NCI-H460 (cell line): ENCODE measurements around the gene CD24. TPM values are rescaled to one million over a fixed set of nuclear protein-coding genes. Genes with fewer than 3 reads are reported as not detected.
"Not testable (repeated sequence)": the region's sequence is repeated elsewhere in the genome, so short reads cannot be mapped to it uniquely, and the experiment has no call there.

ENCODE experiments used
- DNase-seq: peaks from one replicate; pipeline ENCODE4 v3.0.0-alpha.2; 2016; ENCODE audit warnings: low read depth; ENCODE audit errors: extremely low read depth
- polyA plus RNA-seq: library from polyadenylated mRNA; depleted of rRNA; stranded (reverse); fragments of >200 nt; gene quantifications from 2 replicates; pipeline ENCODE4 v1.2.3, GENCODE V29; 2014; cell fraction: nucleus; rRNA removed
- total RNA-seq: library from RNA; depleted of rRNA; stranded (reverse); fragments of >200 nt; shearing (Covaris generic); gene quantifications from 2 replicates; pipeline ENCODE4 v1.2.3, GENCODE V29; 2014; rRNA removed

The CD24 gene
- total RNA-seq = 303 and 305 TPM in 2 replicates
- polyA plus RNA-seq = 102 and 125 TPM in 2 replicates

DNA sequence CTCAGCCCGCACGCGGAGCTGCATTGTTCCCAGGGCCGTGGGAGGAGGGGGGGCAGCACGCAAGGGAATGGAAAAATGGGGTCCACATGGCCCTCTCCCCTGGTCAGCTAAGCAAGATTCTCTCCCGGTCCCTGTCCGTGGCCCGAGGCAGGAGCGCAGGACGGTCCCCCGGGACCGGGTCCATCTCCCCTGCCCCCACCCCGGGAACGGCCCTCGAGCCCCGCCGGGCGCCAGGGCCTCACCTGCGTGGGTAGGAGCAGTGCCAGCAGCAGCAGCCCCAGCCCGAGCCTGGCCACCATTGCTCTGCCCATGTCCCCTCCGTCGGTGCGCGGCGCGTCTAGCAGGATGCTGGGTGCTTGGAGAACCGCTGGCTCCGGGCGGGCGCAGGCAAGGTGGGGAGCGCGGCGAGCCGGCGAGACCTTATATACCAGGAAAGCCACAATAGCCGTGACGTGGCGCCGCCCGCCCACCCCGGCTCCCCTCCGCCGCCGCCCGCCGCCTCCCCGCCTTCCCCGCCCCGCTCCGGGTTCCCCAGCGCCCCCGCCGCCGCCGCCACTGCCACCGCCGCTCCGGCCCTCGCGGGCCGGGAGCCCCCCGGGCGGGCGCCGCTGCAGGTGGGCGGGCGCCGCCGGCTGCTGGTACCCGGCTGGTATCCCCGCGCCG is at the start of gene CD24:
Gene CD24, minus strand, starts transcription at position 394 of the 663 bp plus-strand sequence. Its CDS starts 83 bp downstream, at position 311.
- peak; percentile 50 for DNase-seq

DNA sequence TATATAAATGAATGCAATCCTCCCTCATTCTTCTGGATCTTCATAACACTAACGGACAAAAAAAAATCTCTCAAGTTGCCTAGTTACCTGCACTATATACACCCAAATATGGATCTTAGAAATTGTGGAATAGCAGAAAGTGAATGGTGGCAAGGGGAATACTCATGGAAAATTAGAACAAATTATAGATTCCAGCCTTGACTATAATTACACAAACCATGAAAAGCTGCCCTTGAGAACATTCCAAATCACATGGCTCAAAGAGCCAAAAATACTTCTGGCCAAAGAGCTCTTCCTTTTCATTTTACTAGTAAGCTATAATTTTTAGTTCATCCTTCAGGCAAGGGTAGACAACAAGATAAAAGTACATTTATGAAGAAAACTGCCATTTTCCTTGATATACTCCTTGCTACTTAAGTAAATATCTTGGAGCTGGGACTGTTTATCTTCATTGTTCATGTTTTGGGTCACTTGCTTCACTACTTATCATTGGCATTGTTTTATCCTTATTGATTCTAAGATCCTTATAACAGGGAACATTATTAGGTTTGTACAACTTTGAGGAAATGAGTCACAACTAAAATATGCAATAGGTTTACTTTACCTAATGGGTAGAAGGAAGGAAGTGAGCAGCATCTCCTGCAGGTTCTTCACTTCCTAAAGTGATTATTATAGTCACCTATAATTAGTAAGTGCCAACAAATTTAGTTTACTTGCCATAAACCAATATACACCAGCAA is 47.1 kb upstream of the CD24 start:
- DNase-seq = no peak

DNA sequence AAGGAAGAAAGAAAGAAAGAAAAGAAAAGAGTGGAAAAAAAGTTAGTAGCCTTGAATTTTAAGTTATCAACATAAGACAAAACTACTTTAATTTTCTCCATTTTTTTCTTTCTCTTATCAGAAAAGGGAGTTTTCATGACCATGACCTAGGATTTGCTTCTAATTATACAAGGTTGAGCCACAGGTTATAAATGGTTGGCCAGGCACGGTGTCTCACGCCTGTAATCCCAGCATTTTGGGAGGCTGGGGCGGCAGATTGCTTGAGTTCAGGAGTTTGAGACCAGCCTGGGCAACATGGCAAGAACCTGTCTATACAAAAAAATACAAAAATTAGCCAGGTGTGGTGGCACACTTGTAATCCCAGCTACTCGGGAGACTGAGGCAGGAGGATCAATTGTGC is 45.7 kb upstream of the CD24 start:
- DNase-seq = no peak

GRCh38 chr6:107019628-107020027 is 45.1 kb upstream of the CD24 start:
- DNase-seq = not testable (repeated sequence)

DNA sequence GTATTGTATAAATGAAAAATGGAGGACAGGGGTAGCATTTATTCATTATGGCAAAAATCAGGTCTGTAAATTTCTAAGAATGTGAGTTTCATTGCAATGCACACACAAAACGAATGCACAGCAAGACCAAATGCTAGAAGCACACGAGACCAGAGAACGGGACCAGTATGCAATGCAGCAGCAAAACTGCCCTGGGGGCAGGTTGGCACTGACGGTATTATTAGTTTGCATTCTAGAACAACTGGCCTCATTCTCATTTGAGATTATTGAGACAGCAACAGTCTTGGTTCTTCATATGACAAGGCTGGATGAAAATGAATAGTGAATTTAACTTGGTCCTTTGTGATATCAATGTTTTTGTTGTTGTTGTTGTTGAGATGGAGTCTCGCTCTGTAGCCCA is 44.5 kb upstream of the CD24 start:
- no peak for DNase-seq

DNA sequence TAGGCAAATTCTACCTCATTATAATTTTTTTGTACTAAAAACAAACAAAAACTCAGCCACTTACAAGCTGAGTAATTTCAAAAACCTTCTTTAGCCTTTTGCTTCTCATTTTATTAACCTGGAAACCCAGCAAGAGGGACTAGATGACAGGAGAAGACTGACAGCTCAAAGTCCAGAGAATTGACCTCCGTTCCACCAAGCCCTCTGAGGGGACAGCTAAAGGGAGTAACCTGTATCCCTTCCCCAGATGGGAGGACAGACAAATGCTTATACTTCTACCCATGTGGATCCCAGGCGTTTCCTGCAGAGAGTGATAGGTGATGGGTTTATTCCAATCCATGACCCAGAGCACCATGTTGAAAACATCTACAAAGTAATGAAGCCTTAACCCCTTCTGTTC is 35.0 kb upstream of the CD24 start:
- no peak for DNase-seq

DNA sequence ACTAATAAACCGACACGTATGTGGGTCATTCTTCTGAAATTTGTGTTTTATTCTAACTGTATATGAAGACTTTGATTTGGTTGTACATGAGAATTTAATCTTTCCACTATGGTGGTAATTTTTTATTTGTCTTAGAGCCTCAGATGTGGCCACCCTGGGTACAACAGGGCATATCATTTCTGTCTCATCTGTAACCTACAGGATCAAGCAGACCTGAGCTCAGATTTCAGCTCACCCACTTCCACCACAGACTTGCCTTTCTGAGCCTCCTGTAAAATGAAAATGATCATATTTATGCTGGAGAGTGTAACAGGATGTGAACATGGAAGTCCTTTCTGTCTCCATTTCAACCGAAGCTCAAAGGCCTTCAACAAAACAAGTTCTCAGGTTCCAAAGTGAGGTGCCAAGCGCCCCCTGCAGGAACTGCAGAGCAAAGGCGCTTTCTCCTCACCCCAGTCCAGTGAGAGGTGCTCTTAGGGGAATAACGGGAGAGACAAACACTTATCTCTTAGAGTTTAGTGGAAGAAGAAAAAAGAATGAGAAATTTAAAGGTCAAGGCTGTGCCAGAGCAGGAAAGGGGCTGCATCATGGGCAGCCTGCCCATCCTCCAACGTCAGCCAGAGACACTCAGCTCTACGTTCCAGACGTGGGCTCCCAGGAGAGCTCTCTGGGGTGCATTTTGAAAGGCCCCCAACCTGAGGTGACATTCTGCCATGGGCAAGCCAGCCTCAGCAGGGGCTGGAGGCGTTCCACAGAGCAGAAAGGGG is 23.0 kb upstream of the CD24 start:
- DNase-seq = peak; percentile 41

DNA sequence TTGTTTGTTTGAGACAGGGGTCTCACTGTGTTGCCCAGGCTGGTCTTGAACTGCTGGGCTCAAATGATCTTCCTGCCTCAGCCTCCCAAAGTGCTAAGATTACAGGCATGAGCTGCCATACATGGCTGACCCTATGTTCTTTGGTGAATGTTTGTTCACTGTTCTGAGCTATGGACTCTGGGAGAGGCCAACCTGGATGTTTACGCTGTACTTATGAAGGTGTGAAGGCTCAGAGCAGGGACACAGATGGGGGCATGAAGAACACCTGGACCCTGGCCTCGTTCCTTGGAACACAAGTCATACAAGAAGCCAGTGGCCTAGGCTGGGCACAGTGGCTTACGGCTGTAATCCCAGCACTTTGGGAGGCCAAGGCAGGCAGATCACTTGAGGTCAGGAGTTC is 21.1 kb upstream of the CD24 start:
- no peak for DNase-seq

DNA sequence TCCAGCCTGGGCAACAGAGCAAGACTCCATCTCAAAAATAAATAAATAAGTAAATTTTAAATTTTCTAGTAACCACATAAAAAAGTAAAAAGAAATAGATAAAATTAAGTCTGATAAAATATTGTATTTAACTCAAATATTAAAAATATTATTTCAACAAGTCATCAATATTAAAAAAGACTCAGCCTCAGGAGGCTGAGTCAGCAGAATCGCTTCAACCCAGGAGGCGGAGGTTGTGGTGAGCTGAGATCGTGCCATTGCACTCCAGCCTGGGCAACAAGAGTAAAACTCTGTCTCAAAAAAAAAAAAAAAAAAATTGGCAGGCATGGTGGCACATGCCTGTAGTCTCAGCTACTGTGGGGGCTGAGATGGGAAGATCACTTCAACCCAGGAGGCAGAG is 15.2 kb upstream of the CD24 start:
- not testable (repeated sequence) for DNase-seq

DNA sequence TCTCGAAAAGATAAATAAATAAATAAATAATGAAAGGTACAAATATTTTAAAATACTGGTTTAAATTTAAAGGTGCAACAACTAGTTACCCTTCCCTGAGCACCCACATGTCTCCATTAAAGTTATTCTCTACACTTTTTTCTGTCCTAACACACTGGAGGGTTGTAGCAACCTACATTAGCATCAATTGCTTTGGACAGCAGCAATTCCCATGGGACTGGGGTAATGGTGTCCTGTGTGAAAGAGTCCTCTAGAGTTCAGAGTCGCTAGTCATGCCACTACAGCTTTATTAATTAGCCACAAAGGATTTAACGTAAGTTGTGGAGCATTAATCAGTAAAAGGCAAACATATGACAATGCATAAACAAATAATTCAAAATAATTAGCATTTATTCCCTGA is 14.1 kb upstream of the CD24 start:
- no peak for DNase-seq

DNA sequence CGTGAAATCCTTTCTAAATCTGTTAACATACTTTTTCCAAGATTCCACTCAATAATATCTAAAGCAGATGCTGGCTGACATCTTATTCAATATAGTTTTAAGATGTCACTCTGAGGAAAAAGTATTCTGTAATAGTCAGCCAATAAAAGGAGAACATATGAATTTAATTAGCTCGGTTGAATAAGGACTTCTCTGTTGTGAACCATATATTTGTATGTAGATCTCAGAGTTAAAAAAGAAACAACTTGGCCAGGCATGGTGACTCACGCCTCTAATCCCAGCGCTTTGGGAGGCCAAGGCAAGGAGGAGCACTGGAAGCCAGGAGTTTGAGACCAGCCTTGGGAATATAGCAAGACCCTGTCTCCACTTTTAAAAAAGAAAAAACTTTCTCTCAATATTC is 7.4 kb upstream of the CD24 start:
- no peak for DNase-seq

DNA sequence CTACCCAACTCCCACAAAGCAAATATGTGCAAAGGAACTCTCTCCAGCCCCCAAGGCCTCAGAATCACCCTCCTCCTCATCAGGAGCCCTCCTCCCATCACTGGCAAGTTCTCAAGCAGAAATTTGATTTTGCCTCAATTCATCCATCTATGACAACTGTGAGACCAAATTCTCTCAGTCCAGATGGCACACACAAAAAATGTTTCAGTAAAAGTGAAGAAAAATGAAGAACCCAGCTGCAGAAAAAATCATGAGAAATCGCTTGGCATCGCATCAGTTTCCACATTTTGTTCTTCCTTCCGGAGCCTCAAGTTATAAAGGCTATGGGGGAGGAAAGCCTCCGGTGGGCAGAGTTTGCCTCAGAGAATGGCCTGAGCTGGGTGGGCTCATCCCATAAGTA is 6.4 kb upstream of the CD24 start:
- no peak for DNase-seq

- peak; percentile 75 for DNase-seq
Measured at GRCh38 chr6:106979435-106979884, 4.9 kb upstream of the CD24 start.

- no peak for DNase-seq
Measured at GRCh38 chr6:106977246-106977645, 2.7 kb upstream of the CD24 start.

- DNase-seq = no peak
Measured at GRCh38 chr6:106976270-106976669, 1.7 kb upstream of the CD24 start.

GRCh38 chr6:106975738-106976064 is 1.2 kb upstream of the CD24 start:
- DNase-seq = no peak

DNA sequence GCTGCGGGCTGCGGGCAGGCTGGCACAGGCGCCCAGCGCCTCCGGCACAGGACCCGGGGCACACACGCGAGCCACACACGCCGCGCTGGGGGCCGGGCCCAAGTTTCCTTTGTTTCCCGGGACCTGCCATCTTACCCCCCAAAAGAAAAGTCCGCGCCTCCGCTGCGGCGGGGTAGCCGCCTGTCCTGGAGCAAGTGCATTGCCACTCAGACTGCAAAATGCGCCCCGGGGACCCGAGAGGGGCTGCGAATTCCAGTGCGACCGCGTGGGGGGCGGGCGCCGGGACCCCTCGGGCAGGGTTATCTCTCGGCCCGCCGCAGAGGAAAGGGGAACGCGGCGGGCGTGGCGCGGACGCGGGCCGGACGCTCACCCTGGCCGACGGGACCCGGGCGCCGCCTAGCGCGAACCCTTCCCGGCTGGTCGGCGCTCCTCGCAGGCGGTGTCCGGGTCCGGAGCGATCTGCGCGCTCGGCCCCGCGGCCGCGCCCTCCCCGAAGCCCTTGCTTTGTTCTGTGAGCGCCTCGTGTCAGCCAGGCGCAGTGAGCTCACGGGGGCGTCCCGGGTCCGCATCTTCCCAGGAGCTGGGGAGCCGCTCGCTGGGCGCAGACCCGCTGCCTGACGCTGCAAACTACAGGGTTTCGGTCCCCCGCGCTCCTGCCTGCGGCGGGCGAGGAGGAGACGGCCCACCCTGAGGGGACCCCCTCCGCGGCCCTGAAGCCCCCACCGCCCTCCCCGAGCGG is 639 bp upstream of the CD24 start:
- peak; percentile 26 for DNase-seq

DNA sequence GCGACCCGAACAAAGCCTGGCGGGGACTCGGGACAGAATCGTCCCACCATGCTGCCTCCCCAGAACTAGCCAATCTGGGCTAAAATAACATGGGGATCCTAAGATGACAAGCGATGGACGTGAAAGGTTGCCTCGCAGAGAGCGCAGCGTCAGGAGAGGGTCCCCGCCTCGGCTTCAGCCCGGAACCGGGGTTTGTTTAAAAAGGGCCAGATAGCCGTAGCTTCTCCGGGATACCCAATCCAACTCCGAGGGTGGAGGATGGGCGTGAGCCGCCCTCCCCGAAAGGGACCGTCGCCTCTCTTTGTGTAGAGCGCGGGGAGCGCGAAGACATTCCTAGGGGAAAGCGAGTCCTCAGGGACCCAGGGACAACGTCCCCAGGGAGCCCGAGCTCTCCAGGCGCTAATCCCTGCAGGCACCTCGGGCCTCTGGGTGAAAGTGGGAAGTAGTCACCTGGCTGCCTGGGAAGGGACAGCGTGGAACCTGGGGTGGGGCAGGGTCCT is 643 bp downstream of the CD24 start:
- DNase-seq = no peak

DNA sequence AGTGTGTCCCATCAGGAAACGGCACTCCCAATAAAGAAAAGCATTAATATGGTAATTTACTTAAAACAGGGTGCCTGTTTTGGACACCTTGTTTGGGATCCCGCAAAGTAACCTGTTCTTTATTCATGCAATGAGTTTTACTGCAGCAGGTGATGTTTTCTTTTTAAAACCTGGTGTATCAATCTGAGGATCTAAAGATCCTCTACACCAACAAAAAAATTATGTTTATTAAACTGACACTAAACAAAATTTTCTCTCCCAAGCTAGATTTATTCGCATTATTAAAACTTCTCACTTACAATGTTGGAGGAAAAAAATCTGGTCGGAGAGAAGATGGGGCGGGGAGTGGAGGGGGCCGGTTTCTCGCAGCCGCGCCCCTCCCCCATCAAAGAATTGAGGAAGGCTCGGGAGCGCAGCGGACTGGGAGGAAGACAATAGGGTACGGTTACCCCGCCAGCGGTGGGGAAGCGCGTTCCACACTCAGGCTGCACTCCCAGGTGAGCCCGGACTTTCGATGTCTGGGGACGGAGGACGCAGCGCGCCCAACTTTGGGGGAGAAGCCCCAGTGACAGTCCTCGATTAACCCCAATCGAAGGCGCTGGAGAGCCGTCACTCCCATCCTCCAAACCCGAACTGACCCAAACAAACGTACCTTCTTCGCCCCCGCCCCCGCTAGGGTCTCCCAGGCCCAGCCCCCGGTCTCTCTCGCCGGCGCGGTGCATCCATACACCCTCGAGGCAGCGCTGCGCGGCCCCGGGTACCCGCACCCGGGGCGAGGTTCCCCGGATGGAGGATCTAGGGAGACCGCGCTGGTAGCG is 1.3 kb downstream of the CD24 start:
- DNase-seq = no peak

- DNase-seq = no peak
Measured at GRCh38 chr6:106972500-106972899, 2.0 kb downstream of the CD24 start.
